CD4-positive, alpha-beta T cell treated with Interleukin-2 at 100 ng/mL for 4 hours (primary cell): Measurements from ENCODE around the gene SMIM1.

ENCODE experiments used
- DNase-seq: peaks from one replicate; pipeline ENCODE4 v3.0.0-alpha.2; 2020; ENCODE audit warnings: low spot score

SMIM1 gene

GRCh38 chr1:3777078-3777547 is 4.6 kb downstream of the SMIM1 start:
- DNase-seq: no peak

- DNase-seq: no peak
These were observed 5.4 kb downstream of the SMIM1 start for GRCh38 chr1:3777647-3778589.

- DNase-seq: no peak
These were observed 6.2 kb downstream of the SMIM1 start for GRCh38 chr1:3778590-3779264.

- DNase-seq: no peak
These were observed 6.8 kb downstream of the SMIM1 start for GRCh38 chr1:3779265-3779911.

- no peak for DNase-seq
These were observed 7.4 kb downstream of the SMIM1 start for GRCh38 chr1:3779912-3780416.

- no peak for DNase-seq
These were observed 8.4 kb downstream of the SMIM1 start for GRCh38 chr1:3780901-3781300.

GRCh38 chr1:3783651-3784474 is 11.3 kb downstream of the SMIM1 start:
- no peak for DNase-seq

GRCh38 chr1:3785045-3785444 is 12.5 kb downstream of the SMIM1 start:
- no peak for DNase-seq

GRCh38 chr1:3785456-3786157 is 13.1 kb downstream of the SMIM1 start:
- DNase-seq: no peak

- DNase-seq: no peak
These were observed 14.2 kb downstream of the SMIM1 start for GRCh38 chr1:3786468-3787348.

- DNase-seq: no peak
These were observed 14.8 kb downstream of the SMIM1 start for GRCh38 chr1:3787349-3787715.

- no peak for DNase-seq
These were observed 15.4 kb downstream of the SMIM1 start for GRCh38 chr1:3787745-3788605.

- no peak for DNase-seq
These were observed 16.3 kb downstream of the SMIM1 start for GRCh38 chr1:3788756-3789420.

- DNase-seq: no peak
These were observed 17.1 kb downstream of the SMIM1 start for GRCh38 chr1:3789421-3790300.

- DNase-seq: no peak
These were observed 18.0 kb downstream of the SMIM1 start for GRCh38 chr1:3790500-3790923.

- no peak for DNase-seq
These were observed 18.4 kb downstream of the SMIM1 start for GRCh38 chr1:3790952-3791351.

GRCh38 chr1:3795453-3796214 is 23.1 kb downstream of the SMIM1 start:
- no peak for DNase-seq
